Suprapubic skin (tissue), 3 donors: Measurements from ENCODE around the gene ASF1B.

Experiments
- POLR2AphosphoS5 ChIP-seq, 3 donors: sonication (generic); formaldehyde crosslinking; IDR thresholded peaks; one replicate each; pipeline ENCODE4 v1.6.1; 2017; ENCODE audit warnings: antibody characterized with exemption in 3 of 3
- TF ChIP-seq, protein P1 (sequence below), 2 donors: fragments of 200-600 bp in 1 of 2; fragments of 450-650 bp in 1 of 2; sonication (generic) in 1 of 2; IDR thresholded peaks; one replicate each; pipeline ENCODE4 v1.5.1; 2016 to 2019; ENCODE audit warnings: antibody characterized with exemption in 2 of 2, mild to moderate bottlenecking in 1 of 2, moderate library complexity in 1 of 2

DNA sequence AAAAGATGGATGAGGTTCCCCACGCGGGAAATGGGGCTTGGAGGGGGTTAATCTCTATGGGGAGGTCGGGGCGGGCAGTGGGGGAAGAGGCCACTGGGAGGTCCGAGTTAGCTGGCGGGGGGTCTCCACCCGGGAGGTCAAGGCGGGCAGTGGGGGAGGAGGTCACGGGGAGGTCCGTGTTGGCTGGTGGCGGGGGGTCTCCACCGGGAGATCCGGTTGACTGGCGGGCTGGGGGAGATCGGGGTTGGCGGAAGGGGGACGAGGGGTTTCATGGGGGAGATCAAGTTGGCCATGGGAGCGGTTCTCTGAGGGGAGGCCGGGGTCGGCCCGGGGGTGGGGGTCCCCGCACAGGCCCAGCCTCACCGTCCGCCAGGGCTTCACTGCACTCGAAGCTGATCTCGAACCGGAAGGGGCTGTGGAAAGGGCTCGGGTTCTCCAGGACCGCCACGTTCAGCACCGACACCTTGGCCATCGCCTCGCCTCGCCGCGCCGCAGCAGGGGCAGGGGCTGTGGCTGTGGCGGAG lies 342 bp downstream of the ASF1B start:
- no peak for TF ChIP-seq POLR2AphosphoS5 (IDR thresholded peaks at IDR 0.05)
- TF ChIP-seq, protein P1, sequence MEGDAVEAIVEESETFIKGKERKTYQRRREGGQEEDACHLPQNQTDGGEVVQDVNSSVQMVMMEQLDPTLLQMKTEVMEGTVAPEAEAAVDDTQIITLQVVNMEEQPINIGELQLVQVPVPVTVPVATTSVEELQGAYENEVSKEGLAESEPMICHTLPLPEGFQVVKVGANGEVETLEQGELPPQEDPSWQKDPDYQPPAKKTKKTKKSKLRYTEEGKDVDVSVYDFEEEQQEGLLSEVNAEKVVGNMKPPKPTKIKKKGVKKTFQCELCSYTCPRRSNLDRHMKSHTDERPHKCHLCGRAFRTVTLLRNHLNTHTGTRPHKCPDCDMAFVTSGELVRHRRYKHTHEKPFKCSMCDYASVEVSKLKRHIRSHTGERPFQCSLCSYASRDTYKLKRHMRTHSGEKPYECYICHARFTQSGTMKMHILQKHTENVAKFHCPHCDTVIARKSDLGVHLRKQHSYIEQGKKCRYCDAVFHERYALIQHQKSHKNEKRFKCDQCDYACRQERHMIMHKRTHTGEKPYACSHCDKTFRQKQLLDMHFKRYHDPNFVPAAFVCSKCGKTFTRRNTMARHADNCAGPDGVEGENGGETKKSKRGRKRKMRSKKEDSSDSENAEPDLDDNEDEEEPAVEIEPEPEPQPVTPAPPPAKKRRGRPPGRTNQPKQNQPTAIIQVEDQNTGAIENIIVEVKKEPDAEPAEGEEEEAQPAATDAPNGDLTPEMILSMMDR (IDR thresholded peaks at IDR 0.05) = no peak
